ENCODE results near the gene FRMD4B.

The FRMD4B gene

DNA sequence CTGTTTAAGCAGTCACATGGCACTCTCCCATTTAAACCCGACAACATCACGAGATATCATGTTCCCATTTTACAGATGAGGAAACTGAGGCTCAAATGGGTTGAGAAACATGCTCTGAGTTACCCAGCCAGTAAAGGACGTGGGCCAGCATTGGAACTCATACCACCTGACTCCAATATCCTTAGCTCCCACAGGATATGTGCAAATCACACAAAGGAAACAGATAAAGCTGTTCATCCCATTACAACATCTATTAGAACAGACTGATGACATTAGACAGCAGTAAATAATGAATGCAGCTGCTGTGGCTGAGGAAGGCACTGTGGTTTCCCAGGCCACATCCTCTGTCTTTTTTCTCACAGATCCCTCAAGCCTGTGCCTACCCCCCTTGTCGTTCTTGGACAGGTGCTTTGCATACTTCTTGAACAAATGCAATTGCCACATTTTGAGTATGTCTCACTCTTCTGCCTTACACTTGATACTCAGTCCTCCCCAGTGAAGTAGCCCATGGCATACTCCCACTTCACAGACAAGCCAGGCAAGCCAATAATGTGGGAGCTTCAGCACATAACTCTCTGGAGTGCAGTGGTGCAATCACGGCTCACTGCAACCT, 17.7 kb downstream of the FRMD4B start:
- no peak for DNase-seq (ENCODE audit: extremely low read depth in 1 of 2, low read depth in 1 of 2)

- no peak for DNase-seq (ENCODE audit: extremely low read depth in 1 of 2, low read depth in 1 of 2)
Observed at GRCh38 chr3:69367586-69367985, 18.3 kb downstream of the FRMD4B start.

DNA sequence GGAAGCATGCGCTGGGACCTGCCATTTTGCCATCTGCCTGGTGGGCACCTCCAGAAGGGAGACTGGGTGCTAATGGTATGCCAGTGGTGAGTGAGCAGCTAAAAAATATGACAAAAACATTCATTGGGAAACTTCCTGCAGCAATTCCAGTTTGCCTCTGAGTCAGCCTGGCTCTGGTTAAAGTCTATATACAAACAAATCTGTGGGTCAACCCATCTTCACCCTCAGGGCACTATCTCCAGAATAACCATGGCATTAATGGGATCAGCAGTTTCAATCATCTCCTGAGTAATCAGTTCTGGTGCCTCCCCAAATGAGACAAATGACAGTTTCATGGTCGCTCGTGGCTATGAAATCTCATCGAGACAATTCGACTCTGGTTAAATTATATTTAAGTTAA, 21.5 kb downstream of the FRMD4B start:
- no peak for DNase-seq (ENCODE audit: extremely low read depth in 1 of 2, low read depth in 1 of 2)

GRCh38 chr3:69360690-69361089, 25.2 kb downstream of the FRMD4B start:
- no peak for DNase-seq (ENCODE audit: extremely low read depth in 1 of 2, low read depth in 1 of 2)

GRCh38 chr3:69359916-69360315, 26.0 kb downstream of the FRMD4B start:
- DNase-seq (ENCODE audit: extremely low read depth in 1 of 2, low read depth in 1 of 2) = no peak

GRCh38 chr3:69359339-69359893, 26.5 kb downstream of the FRMD4B start:
- no peak for DNase-seq (ENCODE audit: extremely low read depth in 1 of 2, low read depth in 1 of 2)

GRCh38 chr3:69357196-69357595, 28.7 kb downstream of the FRMD4B start:
- no peak for DNase-seq (ENCODE audit: extremely low read depth in 1 of 2, low read depth in 1 of 2)

GRCh38 chr3:69354948-69355347, 30.9 kb downstream of the FRMD4B start:
- no peak for DNase-seq (ENCODE audit: extremely low read depth in 1 of 2, low read depth in 1 of 2)

DNA sequence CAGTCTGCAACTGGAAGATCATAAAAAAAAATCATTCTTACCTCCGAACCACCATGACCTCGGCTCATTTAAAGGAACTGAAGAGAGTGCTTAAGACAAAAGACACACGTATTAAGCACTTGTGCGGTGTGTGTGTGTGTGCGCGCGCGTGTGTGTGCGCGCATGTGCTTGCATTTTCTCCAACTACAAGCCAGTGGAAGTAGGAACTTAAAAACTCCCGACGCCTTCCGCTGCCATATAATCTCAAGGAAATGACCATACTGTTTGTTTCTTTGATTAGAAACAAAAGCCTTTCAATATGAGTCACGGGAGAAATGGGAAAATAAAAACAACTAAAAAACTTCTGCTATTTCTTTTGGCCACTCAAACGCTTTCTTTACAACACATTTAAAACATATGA, 32.4 kb downstream of the FRMD4B start:
- no peak for DNase-seq (ENCODE audit: extremely low read depth in 1 of 2, low read depth in 1 of 2)

DNA sequence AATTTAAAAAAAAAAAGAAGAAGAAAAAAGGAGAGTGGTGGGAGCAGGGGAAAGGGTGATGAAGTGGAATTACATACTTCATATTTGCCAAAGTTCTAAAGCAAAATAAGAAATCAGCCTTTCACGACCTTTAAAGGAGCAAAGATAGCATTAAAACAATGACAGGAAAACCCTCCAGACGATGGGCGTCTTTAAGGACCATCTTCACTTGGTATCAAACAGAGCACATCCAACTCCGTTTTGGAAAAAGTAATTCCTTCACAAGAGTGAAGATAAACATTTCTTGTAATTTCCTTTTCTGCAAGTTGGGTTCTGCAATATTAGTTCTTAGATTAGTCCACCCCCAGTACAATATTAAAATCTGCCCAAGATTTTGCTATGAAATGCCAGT, 32.8 kb downstream of the FRMD4B start:
- no peak for DNase-seq (ENCODE audit: extremely low read depth in 1 of 2, low read depth in 1 of 2)

DNA sequence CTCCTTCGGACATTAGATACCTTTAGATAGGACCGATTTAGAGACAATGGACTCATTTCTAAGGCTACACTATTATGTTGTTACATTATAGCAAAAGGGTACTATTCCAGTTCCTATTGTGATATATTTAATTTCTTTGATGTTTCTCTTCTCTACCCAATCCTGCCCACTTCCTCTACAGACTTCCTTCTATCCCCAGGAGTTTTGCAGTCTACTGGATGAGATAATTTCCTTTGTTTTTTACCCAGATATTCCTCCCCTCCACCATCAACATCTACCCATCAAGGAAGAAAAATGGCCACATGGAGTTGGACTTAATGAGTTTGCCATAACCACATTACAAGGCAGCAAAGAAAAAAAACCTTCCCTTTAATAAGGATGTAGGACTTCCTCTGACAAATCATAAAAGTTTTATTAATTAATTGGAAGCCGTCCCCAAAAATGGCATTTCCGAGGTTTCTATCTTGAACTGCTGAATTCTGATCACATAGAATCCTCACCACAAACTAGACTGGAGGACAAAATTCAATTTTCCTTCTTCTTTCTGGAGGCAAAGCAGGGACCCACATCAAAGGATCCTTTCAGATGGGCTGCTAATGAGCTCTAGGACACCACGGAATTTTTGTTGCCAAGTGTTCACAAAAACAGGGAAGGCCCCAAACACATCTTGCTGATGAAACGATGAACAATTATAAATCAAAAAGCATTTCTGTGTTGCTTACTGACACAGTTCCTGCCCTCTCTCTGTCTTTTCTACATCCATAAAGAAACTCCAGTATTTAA, 33.4 kb downstream of the FRMD4B start:
- no peak for DNase-seq (ENCODE audit: extremely low read depth in 1 of 2, low read depth in 1 of 2)

GRCh38 chr3:69343875-69344274, 42.0 kb downstream of the FRMD4B start:
- DNase-seq (ENCODE audit: extremely low read depth in 1 of 2, low read depth in 1 of 2) = no peak

DNA sequence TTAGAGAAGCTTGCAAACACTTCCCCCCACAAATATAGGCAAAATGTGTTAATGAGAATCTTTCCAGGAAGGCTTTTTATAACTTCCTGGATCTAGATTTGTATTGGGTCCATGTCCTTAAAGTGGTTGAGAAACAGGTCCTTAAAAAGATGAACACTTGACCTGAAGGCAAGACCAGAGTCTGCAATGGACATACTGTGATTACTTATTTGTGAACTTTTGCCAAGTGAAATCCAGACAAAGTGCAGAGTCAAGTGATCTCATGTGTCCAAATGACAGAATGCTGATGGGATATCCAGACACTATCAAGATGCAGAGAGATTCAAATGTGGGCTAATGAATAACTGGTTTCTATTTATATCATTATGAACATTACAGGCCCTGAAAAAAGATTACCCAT, 43.8 kb downstream of the FRMD4B start:
- DNase-seq (ENCODE audit: extremely low read depth in 1 of 2, low read depth in 1 of 2) = no peak

GRCh38 chr3:69339760-69340159, 46.1 kb downstream of the FRMD4B start:
- DNase-seq (ENCODE audit: extremely low read depth in 1 of 2, low read depth in 1 of 2) = no peak

DNA sequence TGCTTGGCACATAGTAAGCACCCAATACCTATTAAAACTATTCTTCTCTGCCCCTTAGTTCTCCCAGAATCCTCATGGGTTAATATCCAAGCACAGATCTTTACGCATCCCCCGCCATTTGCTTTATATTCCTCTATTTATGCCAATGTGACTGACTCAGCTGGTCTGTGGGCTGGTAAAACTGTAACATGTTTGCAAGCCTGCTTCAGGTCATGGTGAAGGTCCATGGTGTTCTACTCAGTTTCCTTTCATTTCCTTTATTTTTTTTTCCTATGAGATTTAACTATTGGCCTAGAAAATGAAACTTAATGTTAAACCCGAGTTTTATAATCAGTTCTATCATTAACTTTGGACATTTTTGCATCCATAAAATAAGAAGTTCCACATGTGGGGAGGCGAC, 47.0 kb downstream of the FRMD4B start:
- DNase-seq (ENCODE audit: extremely low read depth in 1 of 2, low read depth in 1 of 2) = no peak

DNA sequence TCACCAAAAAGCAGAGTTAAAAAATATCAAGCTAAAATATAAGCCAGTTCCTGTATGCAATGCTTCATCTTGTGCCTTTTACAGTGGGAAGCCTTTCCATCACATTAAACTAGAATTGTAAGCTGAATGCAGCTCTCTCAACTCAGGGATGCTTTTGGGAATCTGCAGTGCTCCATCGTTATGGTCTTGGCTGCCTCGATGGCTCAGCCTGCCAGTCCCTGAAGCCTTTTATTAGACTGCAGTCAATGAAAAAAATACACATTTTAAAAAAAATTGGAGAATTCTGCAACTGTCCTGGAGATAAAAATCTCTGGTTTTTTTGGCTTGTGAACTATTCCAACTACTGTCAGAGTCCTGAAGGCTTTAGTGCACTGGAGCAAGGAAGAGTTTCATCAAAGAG, 53.0 kb downstream of the FRMD4B start:
- no peak for DNase-seq (ENCODE audit: extremely low read depth in 1 of 2, low read depth in 1 of 2)

DNA sequence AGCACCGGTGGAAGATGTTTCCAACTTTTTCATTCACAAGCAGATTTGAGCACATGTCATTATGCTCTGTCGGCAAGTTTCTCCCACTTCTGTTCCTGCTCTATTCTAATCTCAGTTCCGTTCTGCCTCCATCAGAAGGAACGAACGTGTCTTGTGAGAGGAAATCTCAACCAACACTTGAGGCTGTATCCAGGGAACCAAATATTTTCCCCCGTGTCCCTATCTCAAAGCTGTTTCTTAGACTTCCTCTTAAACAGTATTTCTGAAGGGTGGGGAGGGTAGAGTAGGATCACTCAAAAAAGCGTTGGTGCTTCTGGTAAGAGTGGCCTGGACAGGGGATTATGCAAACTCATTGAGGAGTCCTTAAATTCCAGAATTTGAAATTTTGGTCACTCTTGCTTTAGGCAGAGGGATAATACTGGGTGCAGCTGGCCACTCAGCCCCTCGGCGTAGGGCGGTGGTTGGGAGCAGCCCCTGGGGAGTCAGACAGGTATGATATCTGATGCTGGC, 54.9 kb downstream of the FRMD4B start:
- DNase-seq (ENCODE audit: extremely low read depth in 1 of 2, low read depth in 1 of 2) = no peak

DNA sequence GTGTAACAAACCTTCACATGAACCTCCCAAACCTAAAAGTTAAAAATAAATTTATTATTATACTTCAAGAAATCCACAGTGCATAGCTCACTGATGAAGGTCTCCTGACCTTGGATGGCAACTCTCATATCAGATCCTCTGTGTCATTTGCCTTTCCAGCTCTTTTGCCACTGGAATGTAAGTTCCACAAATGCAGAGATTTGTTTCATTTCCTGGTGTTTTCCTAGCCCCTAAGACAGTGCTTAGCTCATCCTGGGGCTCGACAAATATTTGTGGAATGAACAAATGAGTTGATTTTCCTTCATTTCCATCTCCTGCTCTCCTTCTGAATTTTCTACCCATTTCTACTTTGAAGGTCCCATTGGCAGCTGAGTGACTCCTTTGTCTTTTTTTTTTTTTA, 56.0 kb downstream of the FRMD4B start:
- DNase-seq (ENCODE audit: extremely low read depth in 1 of 2, low read depth in 1 of 2) = no peak

DNA sequence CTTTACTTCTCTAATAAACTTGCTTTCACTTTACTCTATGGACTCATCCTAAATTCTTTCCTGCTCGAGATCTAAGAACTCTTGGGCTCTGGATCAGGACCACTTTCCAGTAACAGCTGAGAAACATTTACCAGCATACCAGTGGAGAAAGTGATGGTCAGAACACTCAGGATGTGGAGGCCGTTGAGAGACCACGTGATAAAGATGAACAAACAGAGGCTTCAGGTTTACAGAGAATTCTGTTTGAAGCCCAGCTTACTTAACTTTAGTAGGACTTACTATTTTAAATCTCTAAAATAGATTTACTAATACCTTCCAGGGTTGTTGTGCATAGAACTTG, 57.0 kb downstream of the FRMD4B start:
- no peak for DNase-seq (ENCODE audit: extremely low read depth in 1 of 2, low read depth in 1 of 2)

GRCh38 chr3:69328103-69328962, 57.6 kb downstream of the FRMD4B start:
- DNase-seq (ENCODE audit: extremely low read depth in 1 of 2, low read depth in 1 of 2) = no peak

DNA sequence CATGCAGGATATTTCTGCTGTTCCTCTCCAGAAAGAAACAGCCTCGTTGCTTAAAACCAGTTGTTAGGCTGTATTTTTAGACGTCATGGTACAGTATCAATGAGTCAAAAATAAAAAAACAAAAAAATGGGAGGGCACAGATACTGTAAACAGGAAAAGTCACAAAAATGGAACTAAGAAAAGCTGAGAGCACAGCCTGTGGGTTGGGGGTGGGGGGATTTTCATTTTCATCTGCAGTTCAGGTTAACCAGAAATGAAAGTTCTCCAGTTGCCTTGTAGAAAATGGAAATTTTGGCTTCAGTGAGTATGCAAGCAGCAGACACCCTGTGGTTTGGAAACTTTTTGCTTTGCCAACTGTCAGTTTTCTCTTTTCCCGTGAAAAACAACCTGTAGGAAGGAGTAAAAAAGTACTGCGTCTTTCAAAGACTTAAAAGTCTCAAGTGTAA, 59.0 kb downstream of the FRMD4B start:
- no peak for DNase-seq (ENCODE audit: extremely low read depth in 1 of 2, low read depth in 1 of 2)
